Tibial nerve (tissue), 3 donors: ENCODE measurements around the gene LIN52.

ENCODE experiments used
- POLR2A ChIP-seq, 2 donors: fragments of 450-650 bp; IDR thresholded peaks; one replicate each; pipeline ENCODE4 v1.6.1; 2017; ENCODE audit warnings: antibody characterized with exemption in 2 of 2, mild to moderate bottlenecking in 2 of 2, moderate library complexity in 2 of 2
- TF ChIP-seq, protein P1 (sequence below), 5 experiments: fragments of 200-600 bp in 3 of 5; fragments of 450-650 bp in 2 of 5; sonication (generic) in 3 of 5; IDR thresholded peaks; one replicate each; pipeline ENCODE4 v1.5.1; 2016 to 2019; ENCODE audit warnings: antibody characterized with exemption in 5 of 5, mild to moderate bottlenecking in 3 of 5, moderate library complexity in 2 of 5

DNA sequence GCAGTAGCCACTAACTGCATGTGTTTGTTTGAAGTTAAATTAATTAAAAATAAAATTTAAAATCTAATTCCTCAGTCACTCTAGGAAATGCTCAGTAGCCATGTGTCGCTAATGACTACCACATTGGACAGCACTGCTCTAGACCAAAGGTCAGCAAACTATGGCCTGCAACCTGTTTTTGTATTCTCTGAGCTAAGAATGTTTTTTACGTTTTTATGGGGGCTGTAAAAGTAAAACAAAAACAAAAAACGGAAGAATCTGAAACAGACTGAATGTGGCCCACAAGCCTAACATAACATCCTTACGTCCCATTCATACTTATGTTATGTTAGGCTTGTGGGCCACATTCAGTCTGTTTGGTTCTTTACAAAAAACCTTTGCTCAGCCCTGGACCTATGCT, 57.8 kb downstream of the LIN52 start:
- TF ChIP-seq, protein P1, sequence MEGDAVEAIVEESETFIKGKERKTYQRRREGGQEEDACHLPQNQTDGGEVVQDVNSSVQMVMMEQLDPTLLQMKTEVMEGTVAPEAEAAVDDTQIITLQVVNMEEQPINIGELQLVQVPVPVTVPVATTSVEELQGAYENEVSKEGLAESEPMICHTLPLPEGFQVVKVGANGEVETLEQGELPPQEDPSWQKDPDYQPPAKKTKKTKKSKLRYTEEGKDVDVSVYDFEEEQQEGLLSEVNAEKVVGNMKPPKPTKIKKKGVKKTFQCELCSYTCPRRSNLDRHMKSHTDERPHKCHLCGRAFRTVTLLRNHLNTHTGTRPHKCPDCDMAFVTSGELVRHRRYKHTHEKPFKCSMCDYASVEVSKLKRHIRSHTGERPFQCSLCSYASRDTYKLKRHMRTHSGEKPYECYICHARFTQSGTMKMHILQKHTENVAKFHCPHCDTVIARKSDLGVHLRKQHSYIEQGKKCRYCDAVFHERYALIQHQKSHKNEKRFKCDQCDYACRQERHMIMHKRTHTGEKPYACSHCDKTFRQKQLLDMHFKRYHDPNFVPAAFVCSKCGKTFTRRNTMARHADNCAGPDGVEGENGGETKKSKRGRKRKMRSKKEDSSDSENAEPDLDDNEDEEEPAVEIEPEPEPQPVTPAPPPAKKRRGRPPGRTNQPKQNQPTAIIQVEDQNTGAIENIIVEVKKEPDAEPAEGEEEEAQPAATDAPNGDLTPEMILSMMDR (IDR thresholded peaks at IDR 0.05): no peak
- TF ChIP-seq POLR2A (IDR thresholded peaks at IDR 0.05): no peak
